HEK293 (cell line): Measurements from ENCODE around the gene ILK.
A peak's percentile ranks its signal among the peaks of the same experiment; 100 is the strongest.

Experiments
- AEBP2 ChIP-seq: fragments of 450-650 bp; formaldehyde crosslinking; IDR thresholded peaks from 2 replicates; pipeline ENCODE4 v1.5.1; 2016; ENCODE audit warnings: missing biosample characterization, missing genetic modification characterization, borderline replicate concordance
- BCL11B ChIP-seq: fragments of 450-650 bp; formaldehyde crosslinking; IDR thresholded peaks from 2 replicates; pipeline ENCODE4 v1.5.1; 2016; ENCODE audit warnings: low read depth, missing biosample characterization, missing genetic modification characterization
- HOXC10 ChIP-seq: sonication (generic); formaldehyde crosslinking; IDR thresholded peaks from 2 replicates; pipeline ENCODE4 v1.8.1; 2023; ENCODE audit warnings: mild to moderate bottlenecking, missing genetic modification reagents
- INSM2 ChIP-seq: fragments of 450-650 bp; formaldehyde crosslinking; IDR thresholded peaks from 2 replicates; pipeline ENCODE4 v1.5.1; 2016; ENCODE audit warnings: missing biosample characterization, missing genetic modification characterization
- KLF8 ChIP-seq: fragments of 450-650 bp; formaldehyde crosslinking; IDR thresholded peaks from 2 replicates; pipeline ENCODE4 v1.5.1; 2016; ENCODE audit warnings: missing biosample characterization, missing genetic modification characterization
- OSR2 ChIP-seq: fragments of 450-650 bp; formaldehyde crosslinking; IDR thresholded peaks from 2 replicates; pipeline ENCODE4 v1.5.1; 2016; ENCODE audit warnings: missing biosample characterization, missing genetic modification characterization
- PRDM10 ChIP-seq: fragments of 450-650 bp; formaldehyde crosslinking; IDR thresholded peaks from 2 replicates; pipeline ENCODE4 v1.5.1; 2016; ENCODE audit warnings: missing biosample characterization, missing genetic modification characterization
- RBAK ChIP-seq: fragments of 450-650 bp; formaldehyde crosslinking; IDR thresholded peaks from 2 replicates; pipeline ENCODE4 v1.5.1; 2016; ENCODE audit warnings: missing biosample characterization, missing genetic modification characterization
- SP2 ChIP-seq: fragments of 450-650 bp; formaldehyde crosslinking; IDR thresholded peaks from 2 replicates; pipeline ENCODE4 v1.5.1; 2016; ENCODE audit warnings: missing biosample characterization, missing genetic modification characterization
- TCF7L2 ChIP-seq: IDR thresholded peaks from 2 replicates; pipeline ENCODE4 v1.6.1; 2011; ENCODE audit warnings: low read depth, mild to moderate bottlenecking, inconsistent platforms, low read length, moderate library complexity, borderline replicate concordance
- TRIM28 ChIP-seq: IDR thresholded peaks from 2 replicates; pipeline ENCODE4 v1.6.1; 2011; ENCODE audit warnings: low read length, control low read depth, borderline replicate concordance
- ZBTB1 ChIP-seq: fragments of 450-650 bp; formaldehyde crosslinking; IDR thresholded peaks from 2 replicates; pipeline ENCODE4 v1.5.1; 2016; ENCODE audit warnings: missing biosample characterization, missing genetic modification characterization
- ZNF10 ChIP-seq: fragments of 450-650 bp; formaldehyde crosslinking; IDR thresholded peaks from 2 replicates; pipeline ENCODE4 v1.5.1; 2017; ENCODE audit warnings: missing biosample characterization, missing genetic modification characterization
- ZNF112 ChIP-seq: fragments of 450-650 bp; formaldehyde crosslinking; IDR thresholded peaks from 2 replicates; pipeline ENCODE4 v1.5.0; 2017; ENCODE audit warnings: missing biosample characterization, missing genetic modification characterization
- ZNF132 ChIP-seq: fragments of 450-650 bp; formaldehyde crosslinking; IDR thresholded peaks from 2 replicates; pipeline ENCODE4 v1.5.1; 2017; ENCODE audit warnings: missing biosample characterization, missing genetic modification characterization, borderline replicate concordance
- ZNF133 ChIP-seq: fragments of 450-650 bp; formaldehyde crosslinking; IDR thresholded peaks from 2 replicates; pipeline ENCODE4 v1.5.1; 2016; ENCODE audit warnings: missing biosample characterization, missing genetic modification characterization
- ZNF175 ChIP-seq: fragments of 450-650 bp; formaldehyde crosslinking; IDR thresholded peaks from 2 replicates; pipeline ENCODE4 v1.5.1; 2016; ENCODE audit warnings: missing biosample characterization, missing genetic modification characterization
- ZNF2 ChIP-seq: fragments of 450-650 bp; formaldehyde crosslinking; IDR thresholded peaks from 2 replicates; pipeline ENCODE4 v1.5.1; 2016; ENCODE audit warnings: missing biosample characterization, missing genetic modification characterization
- ZNF335 ChIP-seq: fragments of 450-650 bp; formaldehyde crosslinking; conservative IDR thresholded peaks from 2 replicates; pipeline ENCODE4 v1.5.1; 2016; ENCODE audit warnings: missing biosample characterization, missing genetic modification characterization
- ZNF362 ChIP-seq: fragments of 450-650 bp; formaldehyde crosslinking; IDR thresholded peaks from 2 replicates; pipeline ENCODE4 v1.5.1; 2016; ENCODE audit warnings: missing biosample characterization, missing genetic modification characterization
- ZNF366 ChIP-seq: fragments of 450-650 bp; formaldehyde crosslinking; conservative IDR thresholded peaks from 2 replicates; pipeline ENCODE4 v1.5.1; 2016; ENCODE audit warnings: missing biosample characterization, missing genetic modification characterization
- ZNF394 ChIP-seq: fragments of 450-650 bp; formaldehyde crosslinking; IDR thresholded peaks from 2 replicates; pipeline ENCODE4 v1.5.1; 2016; ENCODE audit warnings: missing biosample characterization, missing genetic modification characterization, mild to moderate bottlenecking, moderate library complexity, borderline replicate concordance
- ZNF404 ChIP-seq: fragments of 450-650 bp; formaldehyde crosslinking; IDR thresholded peaks from 2 replicates; pipeline ENCODE4 v1.5.1; 2017; ENCODE audit warnings: missing biosample characterization, missing genetic modification characterization
- ZNF449 ChIP-seq: fragments of 450-650 bp; formaldehyde crosslinking; IDR thresholded peaks from 2 replicates; pipeline ENCODE4 v1.5.1; 2017; ENCODE audit warnings: missing biosample characterization, mild to moderate bottlenecking, missing genetic modification characterization, moderate library complexity
- ZNF501 ChIP-seq: fragments of 450-650 bp; formaldehyde crosslinking; IDR thresholded peaks from 2 replicates; pipeline ENCODE4 v1.5.1; 2016; ENCODE audit warnings: missing biosample characterization, missing genetic modification characterization
- ZNF544 ChIP-seq: fragments of 450-650 bp; formaldehyde crosslinking; IDR thresholded peaks from 2 replicates; pipeline ENCODE4 v1.5.0; 2017; ENCODE audit warnings: missing biosample characterization, missing genetic modification characterization
- ZNF558 ChIP-seq: fragments of 450-650 bp; formaldehyde crosslinking; IDR thresholded peaks from 2 replicates; pipeline ENCODE4 v1.5.1; 2016; ENCODE audit warnings: missing biosample characterization, missing genetic modification characterization
- ZNF610 ChIP-seq: fragments of 450-650 bp; formaldehyde crosslinking; IDR thresholded peaks from 2 replicates; pipeline ENCODE4 v1.5.1; 2016; ENCODE audit warnings: missing biosample characterization, missing genetic modification characterization, borderline replicate concordance
- ZNF639 ChIP-seq: fragments of 450-650 bp; formaldehyde crosslinking; IDR thresholded peaks from 2 replicates; pipeline ENCODE4 v1.5.1; 2016; ENCODE audit warnings: missing biosample characterization, missing genetic modification characterization
- ZNF664 ChIP-seq: fragments of 450-650 bp; formaldehyde crosslinking; IDR thresholded peaks from 2 replicates; pipeline ENCODE4 v1.5.1; 2016; ENCODE audit warnings: missing biosample characterization, missing genetic modification characterization
- ZSCAN16 ChIP-seq: fragments of 450-650 bp; formaldehyde crosslinking; IDR thresholded peaks from 2 replicates; pipeline ENCODE4 v1.5.1; 2016; ENCODE audit warnings: missing biosample characterization, missing genetic modification characterization

The ILK gene

GRCh38 chr11:6619004-6619745, 15.6 kb downstream of the ILK start, which contains the start of gene TPP1 (continued):
- TF ChIP-seq AEBP2 (no peak), TRIM28 (peak; percentile 57; the same call in 1 of the 2 replicates), ZNF664 (tag by site-specific recombination) (no peak), HOXC10 (CRISPR knock-in tag) (no peak), ZNF132 (tag by site-specific recombination) (no peak), ZNF610 (tag by site-specific recombination) (no peak), INSM2 (tag by site-specific recombination) (no peak), RBAK (tag by site-specific recombination) (no peak), ZBTB1 (tag by site-specific recombination) (no peak), ZNF2 (tag by site-specific recombination) (no peak), ZNF404 (no peak), ZNF501 (tag by site-specific recombination) (no peak), ZNF639 (tag by site-specific recombination) (no peak), KLF8 (tag by site-specific recombination) (peak; percentile 62; the same call in 1 of the 2 replicates), ZNF175 (tag by site-specific recombination) (no peak), ZNF112 (no peak), ZNF133 (tag by site-specific recombination) (no peak), ZNF558 (tag by site-specific recombination) (no peak), ZNF394 (tag by site-specific recombination) (no peak), ZNF366 (tag by site-specific recombination) (no peak; the same call in 1 of the 2 replicates), ZSCAN16 (no peak), ZNF449 (no peak), ZNF362 (no peak), PRDM10 (tag by site-specific recombination) (peak; percentile 93), ZNF10 (no peak), ZNF544 (no peak), OSR2 (no peak), ZNF335 (tag by site-specific recombination) (peak; percentile 77), BCL11B (tag by site-specific recombination) (no peak), TCF7L2 (no peak), SP2 (tag by site-specific recombination) (peak; percentile 57)
